Measurements from ENCODE around the gene GOSR2.
"Not testable (repeated sequence)": the region's sequence is repeated elsewhere in the genome, so short reads cannot be mapped to it uniquely, and the experiment has no call there.

Gene GOSR2

GRCh38 chr17:46916211-46916610 lies 6.7 kb upstream of the GOSR2 start:
- no peak for TF ChIP-seq CTCF (IDR thresholded peaks at IDR 0.05)
- no peak for TF ChIP-seq ZFX (IDR thresholded peaks at IDR 0.05; ENCODE audit: borderline replicate concordance)
- H3K27ac ChIP-seq = no peak overlapping the region

GRCh38 chr17:46916623-46917022 lies 6.3 kb upstream of the GOSR2 start:
- no peak for TF ChIP-seq CTCF (IDR thresholded peaks at IDR 0.05)
- no peak for TF ChIP-seq ZFX (IDR thresholded peaks at IDR 0.05; ENCODE audit: borderline replicate concordance)
- no peak overlapping the region for H3K27ac ChIP-seq

GRCh38 chr17:46917041-46917440 lies 5.9 kb upstream of the GOSR2 start:
- TF ChIP-seq ZFX (IDR thresholded peaks at IDR 0.05; ENCODE audit: borderline replicate concordance) = no peak
- no peak for TF ChIP-seq CTCF (IDR thresholded peaks at IDR 0.05)
- no peak overlapping the region for H3K27ac ChIP-seq

GRCh38 chr17:46917516-46917915 lies 5.4 kb upstream of the GOSR2 start:
- no peak overlapping the region for H3K27ac ChIP-seq
- TF ChIP-seq ZFX (IDR thresholded peaks at IDR 0.05; ENCODE audit: borderline replicate concordance) (no peak), CTCF (IDR thresholded peaks at IDR 0.05) (no peak)

- not testable (repeated sequence) for H3K27ac ChIP-seq
Measured at GRCh38 chr17:46921962-46922361, 998 bp upstream of the GOSR2 start.

GRCh38 chr17:46922487-46922803 lies 515 bp upstream of the GOSR2 start:
- peak overlapping the region; percentile 92 for H3K27ac ChIP-seq
- no peak for TF ChIP-seq CTCF (IDR thresholded peaks at IDR 0.05)
- no peak for TF ChIP-seq ZFX (IDR thresholded peaks at IDR 0.05; ENCODE audit: borderline replicate concordance)

GRCh38 chr17:46925185-46925868 lies 2.4 kb downstream of the GOSR2 start:
- H3K27ac ChIP-seq = no peak overlapping the region
- TF ChIP-seq CTCF (IDR thresholded peaks at IDR 0.05) = no peak
- no peak for TF ChIP-seq ZFX (IDR thresholded peaks at IDR 0.05; ENCODE audit: borderline replicate concordance)

Measured in 22Rv1 (cell line).